CD14-positive monocyte (primary cell): ENCODE results near the gene DUOXA2. TPM values are rescaled to one million over a fixed set of nuclear protein-coding genes. Genes with fewer than 3 reads are reported as not detected.

Source experiments
- DNase-seq, 3 donors: peaks; one replicate each; pipeline ENCODE4 v3.0.0-alpha.2; 2011 to 2022
- H2AFZ ChIP-seq: 2 replicates; pipeline ENCODE4 v1.6.0; 2012; ENCODE audit warnings: mild to moderate bottlenecking, low read depth, low read length, inconsistent platforms; ENCODE audit not compliant: insufficient read depth, poor library complexity, severe bottlenecking
- H3K27ac ChIP-seq, 2 donors: 1 replicate in 1 of 2; 2 replicates in 1 of 2; pipeline ENCODE4 v1.5.1; 2012 to 2013; ENCODE audit warnings: low read length in 2 of 2, control low read depth in 1 of 2, inconsistent platforms in 1 of 2, low read depth in 1 of 2, mild to moderate bottlenecking in 1 of 2
- H3K27me3 ChIP-seq, 2 donors: one replicate each; pipeline versions ENCODE4 v1.6.0 to v1.6.1; 2011 to 2013; ENCODE audit warnings: low read length in 2 of 2; ENCODE audit not compliant: control insufficient read depth in 2 of 2, insufficient read depth in 2 of 2
- H3K36me3 ChIP-seq, 2 donors: replicated peaks in 1 of 2; 1 replicate in 1 of 2; 2 replicates in 1 of 2; pipeline versions ENCODE4 v1.5.1 to v1.6.1; 2012 to 2013; ENCODE audit warnings: low read length in 2 of 2, control low read depth in 1 of 2, inconsistent platforms in 1 of 2, mild to moderate bottlenecking in 1 of 2; ENCODE audit not compliant: insufficient read depth in 2 of 2, control insufficient read depth in 1 of 2
- H3K4me1 ChIP-seq, 2 donors: 1 replicate in 1 of 2; 2 replicates in 1 of 2; pipeline versions ENCODE4 v1.5.1 to v1.6.1; 2012 to 2013; ENCODE audit warnings: low read length in 2 of 2, control low read depth in 1 of 2, inconsistent platforms in 1 of 2, mild to moderate bottlenecking in 1 of 2, moderate library complexity in 1 of 2; ENCODE audit not compliant: insufficient read depth in 2 of 2, control insufficient read depth in 1 of 2
- H3K4me2 ChIP-seq: replicated peaks from 2 replicates; pipeline ENCODE3; 2012; ENCODE audit warnings: low read length, moderate library complexity, mild to moderate bottlenecking; ENCODE audit not compliant: poor library complexity, severe bottlenecking; ENCODE audit errors: extremely low read depth
- H3K4me3 ChIP-seq, 3 experiments: fragments of 200-600 bp in 1 of 3; sonication (generic) in 1 of 3; replicated peaks in 1 of 3; 1 replicate in 2 of 3; 2 replicates in 1 of 3; pipeline ENCODE4 v1.5.1; 2011 to 2013; ENCODE audit warnings: low read length in 3 of 3, mild to moderate bottlenecking in 3 of 3, control low read depth in 2 of 3, low read depth in 2 of 3, inconsistent platforms in 1 of 3, moderate library complexity in 1 of 3
- H3K79me2 ChIP-seq: 2 replicates; pipeline ENCODE4 v1.6.0; 2012; ENCODE audit warnings: mild to moderate bottlenecking, control low read depth, inconsistent platforms, low read length, moderate library complexity; ENCODE audit not compliant: insufficient read depth
- H3K9ac ChIP-seq: 2 replicates; pipeline ENCODE4 v1.6.0; 2017; ENCODE audit warnings: low read length, mild to moderate bottlenecking; ENCODE audit not compliant: insufficient read depth, poor library complexity, severe bottlenecking
- H3K9me3 ChIP-seq, 2 donors: replicated peaks in 1 of 2; 1 replicate in 1 of 2; 2 replicates in 1 of 2; pipeline versions ENCODE4 v1.5.1 to v1.6.1; 2012 to 2013; ENCODE audit warnings: low read length in 2 of 2, control low read depth in 1 of 2; ENCODE audit not compliant: control insufficient read depth in 1 of 2, insufficient read depth in 1 of 2
- H4K20me1 ChIP-seq: 2 replicates; pipeline ENCODE4 v1.6.0; 2012; ENCODE audit warnings: mild to moderate bottlenecking, low read length, control low read depth, moderate library complexity; ENCODE audit not compliant: insufficient read depth
- H3K27ac Mint-ChIP-seq, 7 donors: one replicate each; pipeline ENCODE4 v1.8.0; 2020; ENCODE audit warnings: mild to moderate bottlenecking in 7 of 7, mixed read lengths in 7 of 7, moderate library complexity in 6 of 7, inconsistent platforms in 2 of 7
- H3K27me3 Mint-ChIP-seq, 3 donors: one replicate each; pipeline ENCODE4 v1.8.0; 2021 to 2022; ENCODE audit warnings: low read depth in 3 of 3, mild to moderate bottlenecking in 3 of 3, mixed read lengths in 3 of 3, moderate library complexity in 3 of 3, inconsistent platforms in 1 of 3
- H3K36me3 Mint-ChIP-seq, 2 donors: one replicate each; pipeline ENCODE4 v1.8.0; 2020; ENCODE audit warnings: mixed read lengths in 2 of 2, inconsistent platforms in 1 of 2, mild to moderate bottlenecking in 1 of 2
- H3K4me1 Mint-ChIP-seq: one replicate; pipeline ENCODE4 v1.8.0; 2020; ENCODE audit warnings: mild to moderate bottlenecking, mixed read lengths
- H3K4me3 Mint-ChIP-seq, 2 donors: one replicate each; pipeline ENCODE4 v1.8.0; 2020; ENCODE audit warnings: mild to moderate bottlenecking in 2 of 2, mixed read lengths in 2 of 2, moderate library complexity in 1 of 2
- H3K9me3 Mint-ChIP-seq, 7 donors: one replicate each; pipeline ENCODE4 v1.8.0; 2020 to 2022; ENCODE audit warnings: mixed read lengths in 7 of 7, mild to moderate bottlenecking in 6 of 7, moderate library complexity in 6 of 7, inconsistent platforms in 2 of 7
- CTCF ChIP-seq: fragments of 200-600 bp; IDR thresholded peaks from one replicate; pipeline ENCODE4 v1.8.0; 2022; ENCODE audit warnings: antibody characterized with exemption, mild to moderate bottlenecking
- WGBS: methylation state at CpG from one replicate; pipeline ENCODE4 v1.1.5; 2013; ENCODE audit warnings: missing lambda C conversion rate; ENCODE audit not compliant: insufficient coverage; 5-methylcytosine and 5-hydroxymethylcytosine counted together
- intact Hi-C, 2 donors: fragments of 100-400 bp; cut with micrococcal nuclease; formaldehyde crosslinking; loops; one replicate each; pipeline versions ENCODE4 v1.15.0 to v1.15.1; 2023
- polyA plus RNA-seq, 3 donors: library from polyadenylated mRNA; depleted of rRNA in 1 of 3; unstranded in 2 of 3; stranded (reverse) in 1 of 3; fragments of 300-500 nt in 2 of 3; fragments of >200 nt in 1 of 3; fragmentation: Illumina TruSeq in 2 of 3; gene quantifications; 1 replicate in 2 of 3; 2 replicates in 1 of 3; pipeline ENCODE4 v1.2.3, GENCODE V29; 2012 to 2021

DUOXA2 gene
- polyA plus RNA-seq, 3 donors, result not detected

- Histone ChIP-seq H3K9ac (no peak overlapping the region), H3K27me3 (peaks cover 0 to under 1% of the 10 kb centered on the region in 2 donors), H4K20me1 (no peaks in the 10 kb centered on the region), H3K4me3 (no peak overlapping the region), H3K9me3 (no peaks in the 10 kb centered on the region), H3K4me1 (no peaks in the 10 kb centered on the region), H3K36me3 (no peaks in the 10 kb centered on the region), H3K27ac (no peak overlapping the region), H3K4me2 (no peak overlapping the region), H3K79me2 (no peaks in the 10 kb centered on the region), H2AFZ (no peak overlapping the region)
- Mint-ChIP-seq H3K4me1 (no peaks in the 10 kb centered on the region), H3K4me3 (no peak overlapping the region), H3K27me3 (peaks cover 9 to 14% (median 14%) of the 10 kb centered on the region in 3 donors), H3K36me3 (no peaks in the 10 kb centered on the region), H3K9me3 (no peaks in the 10 kb centered on the region), H3K27ac (no peak overlapping the region)
- intact Hi-C loops, result no loop called here
- TF ChIP-seq CTCF, result no peak
- DNase-seq, result no peak
- 100% methylated on average over 1 of the region's 7 CpGs for WGBS
Measured at GRCh38 chr15:45143056-45143455, 28.9 kb downstream of the DUOXA2 start.

GRCh38 chr15:45143946-45144345 is 29.8 kb downstream of the DUOXA2 start:
- no peak overlapping the region for H3K4me3 Mint-ChIP-seq
- no peak overlapping the region for H3K27ac ChIP-seq
- WGBS, result 95% methylated on average over 11 of the region's 11 CpGs
- no peak overlapping the region for H3K27ac Mint-ChIP-seq
- H3K4me1 ChIP-seq, result no peaks in the 10 kb centered on the region
- H4K20me1 ChIP-seq, result no peaks in the 10 kb centered on the region
- H3K9me3 Mint-ChIP-seq, result no peaks in the 10 kb centered on the region
- no peak for DNase-seq
- no peaks in the 10 kb centered on the region for H3K4me1 Mint-ChIP-seq
- H3K27me3 ChIP-seq, result no peaks in the 10 kb centered on the region
- no peak overlapping the region for H2AFZ ChIP-seq
- H3K27me3 Mint-ChIP-seq, result peaks cover 6 to 14% (median 8%) of the 10 kb centered on the region in 3 donors
- no peaks in the 10 kb centered on the region for H3K36me3 ChIP-seq
- TF ChIP-seq CTCF, result no peak
- H3K9ac ChIP-seq, result no peak overlapping the region
- intact Hi-C loops, result no loop called here
- no peaks in the 10 kb centered on the region for H3K9me3 ChIP-seq
- H3K4me3 ChIP-seq, result no peak overlapping the region
- no peaks in the 10 kb centered on the region for H3K36me3 Mint-ChIP-seq
- no peak overlapping the region for H3K4me2 ChIP-seq
- no peaks in the 10 kb centered on the region for H3K79me2 ChIP-seq
